ENCODE data around the gene SGMS1.

- no peak for TF ChIP-seq POLR2AphosphoS5 (IDR thresholded peaks at IDR 0.05; ENCODE audit: low read depth, low read length)
- TF ChIP-seq POLR2A (IDR thresholded peaks at IDR 0.05; ENCODE audit: low read depth, low read length): no peak
- no peak for TF ChIP-seq PAX5 (IDR thresholded peaks at IDR 0.05; ENCODE audit: insufficient read depth, low read length, severe bottlenecking)
- no peak for TF ChIP-seq SPI1 (IDR thresholded peaks at IDR 0.05; ENCODE audit: low read depth, low read length)
- TF ChIP-seq TAF1 (IDR thresholded peaks at IDR 0.05; ENCODE audit: low read depth, low read length): no peak
Measured at GRCh38 chr10:50322077-50322476, 301.7 kb downstream of the SGMS1 start.

Data from GM12891 (cell line).